Stimulated activated naive CD8-positive, alpha-beta T cell treated with anti-CD3 and anti-CD28 coated beads, Interleukin-15, Interleukin-2, amounts not matched to agents 100 U/mL and 50 U/mL, for 24 hours (primary cell): ENCODE data around the gene E4F1.
"Not testable (repeated sequence)": the region's sequence is repeated elsewhere in the genome, so short reads cannot be mapped to it uniquely, and the experiment has no call there.

ENCODE experiments used
- ATAC-seq: fragments of 150-1000 bp; cut with Tn5 transposase; one replicate; pipeline ENCODE4 v1.10.0; 2021
- DNase-seq: peaks from one replicate; pipeline ENCODE4 v3.0.0; 2021

E4F1 gene

DNA sequence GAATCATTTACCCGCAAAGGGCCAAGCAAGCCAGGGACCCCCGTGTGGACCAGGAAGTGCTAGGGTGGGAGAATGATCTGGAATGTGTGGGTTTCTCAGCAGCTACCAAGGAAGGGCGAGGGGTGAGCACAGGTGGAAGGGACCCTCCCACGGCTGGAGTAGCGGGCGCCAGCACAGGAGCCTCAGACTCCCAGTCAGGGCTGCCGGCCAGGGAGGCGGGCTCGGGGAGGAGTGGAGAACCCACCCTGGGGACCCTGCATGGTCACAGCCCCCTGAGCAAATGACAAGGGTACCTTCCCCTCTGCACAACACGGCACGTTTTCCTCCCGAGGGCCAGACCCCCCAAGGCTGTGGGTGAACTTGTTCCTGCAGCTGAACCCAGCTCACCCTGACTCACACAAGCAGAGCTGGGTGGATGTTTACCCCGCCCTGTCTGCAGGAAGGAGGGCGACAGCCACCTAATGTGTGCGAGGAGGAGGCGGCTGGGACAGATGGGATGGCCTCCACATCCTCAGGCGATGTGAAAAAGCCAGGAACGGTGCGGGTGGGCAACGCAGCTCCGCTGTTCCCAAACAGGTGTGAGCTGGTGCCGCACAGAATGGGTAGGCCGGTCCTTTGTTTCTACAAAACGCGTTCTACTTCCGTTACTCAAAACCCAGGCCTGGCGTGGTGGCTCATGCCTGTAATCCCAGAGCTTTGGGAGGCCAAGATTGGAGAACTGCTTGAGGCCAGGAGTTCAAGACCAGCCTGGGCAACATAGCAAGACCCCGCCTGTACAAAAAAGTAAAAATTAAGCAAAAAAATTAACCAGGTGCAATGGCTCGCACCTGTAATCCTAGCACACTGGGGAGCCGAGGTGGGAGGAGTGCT lies 21.8 kb downstream of the E4F1 start:
- no peak for ATAC-seq
- DNase-seq: no peak

- no peak for DNase-seq
- ATAC-seq: no peak
Observed at GRCh38 chr16:2246301-2246885, 23.0 kb downstream of the E4F1 start.

GRCh38 chr16:2250652-2251295 lies 27.4 kb downstream of the E4F1 start:
- ATAC-seq: peak; percentile 1
- peak; percentile 48 for DNase-seq

DNA sequence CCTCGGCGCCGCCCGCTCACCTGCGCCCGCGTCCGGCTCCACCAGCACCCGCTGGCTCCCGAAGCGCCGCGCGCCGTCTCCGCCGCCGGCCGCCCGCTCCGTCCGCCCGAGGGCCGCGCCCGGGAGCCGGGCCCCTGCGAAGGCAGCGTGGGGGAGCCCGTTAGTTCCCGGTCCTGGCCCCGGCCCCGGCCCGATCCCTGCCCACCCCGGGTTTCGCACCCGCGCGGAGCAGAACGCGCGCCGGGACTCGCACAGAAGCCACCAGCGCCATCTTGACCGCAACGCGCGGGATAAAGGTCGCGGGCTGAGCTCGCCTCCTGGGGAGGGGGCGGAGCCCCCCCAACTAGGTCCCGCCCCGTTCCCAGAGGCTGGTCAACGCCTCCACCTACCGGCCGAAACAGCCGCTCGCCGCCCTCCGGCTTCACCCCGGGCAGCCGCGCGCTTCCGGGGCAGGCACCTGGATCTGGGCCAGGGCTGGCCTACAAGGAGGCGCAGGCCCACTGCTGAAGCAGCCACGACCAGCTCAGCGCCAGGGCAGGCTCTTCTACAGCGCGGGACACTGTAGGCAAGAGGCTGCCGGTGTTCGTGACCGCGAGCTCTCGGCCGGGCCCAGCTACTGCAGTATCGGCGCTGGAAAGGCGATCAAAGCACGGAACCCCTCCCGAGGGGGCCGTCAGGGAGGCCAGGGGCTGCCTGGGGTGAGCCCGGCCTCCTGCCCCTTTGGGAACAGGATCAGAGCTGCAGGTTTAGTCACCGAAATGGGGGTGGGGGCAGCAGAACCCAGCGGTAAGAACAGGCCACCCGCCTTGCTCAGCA lies 28.1 kb downstream of the E4F1 start, which contains the start of gene ECI1:
Gene ECI1 (minus strand): TSS at position 292 of the 816 bp plus-strand sequence. CDS start 21 bp downstream, at position 271.
- ATAC-seq: peak; percentile 90
- peak; percentile 92 for DNase-seq

DNA sequence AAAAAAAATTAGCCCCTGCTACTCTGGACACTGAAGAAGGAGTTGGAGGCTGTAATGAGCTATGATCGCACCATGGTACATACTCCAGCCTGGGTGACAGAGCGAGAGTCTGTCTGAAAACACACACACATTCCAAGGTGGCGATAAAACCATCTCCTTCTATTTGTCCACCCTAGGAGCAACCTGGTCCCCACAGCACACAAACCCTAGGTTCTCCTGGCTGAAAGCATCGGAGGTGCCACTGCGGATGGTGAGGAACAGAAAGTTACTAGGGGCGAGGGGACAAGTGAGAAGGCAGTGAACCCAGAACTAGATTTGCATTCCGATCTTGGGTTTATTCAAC lies 29.4 kb downstream of the E4F1 start:
- no peak for ATAC-seq
- no peak for DNase-seq

GRCh38 chr16:2253293-2253692 lies 29.9 kb downstream of the E4F1 start:
- no peak for DNase-seq
- no peak for ATAC-seq

DNA sequence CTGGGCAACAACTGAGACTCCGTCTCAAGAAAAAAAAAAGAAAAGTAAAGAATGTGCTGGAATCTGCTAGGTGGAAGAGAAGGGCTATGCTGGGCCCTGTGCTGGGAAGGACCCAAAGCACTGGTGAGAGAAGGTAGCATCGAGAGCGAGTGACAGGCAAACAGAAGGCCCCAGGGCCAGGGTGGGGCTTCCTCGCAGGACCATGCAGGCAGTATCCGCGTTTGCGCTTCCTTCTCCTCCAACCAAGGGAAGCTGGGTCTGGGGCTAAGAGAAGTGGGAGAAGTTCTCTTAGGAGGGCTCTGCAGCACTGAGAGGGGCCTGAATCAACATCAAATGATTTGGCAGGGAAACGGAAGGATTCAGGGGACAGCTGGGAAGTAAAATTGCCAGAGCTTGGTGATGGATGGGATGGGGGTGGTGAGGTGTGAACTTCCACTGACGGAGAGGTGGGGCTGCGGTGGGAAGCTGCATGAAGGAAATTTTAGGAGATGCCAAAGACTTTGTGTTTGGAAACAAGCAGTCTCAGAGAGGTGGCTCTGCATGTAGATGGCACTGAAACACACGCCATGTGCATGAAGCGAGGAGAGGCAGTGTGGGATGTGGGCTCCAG lies 33.2 kb downstream of the E4F1 start:
- no peak for ATAC-seq
- no peak for DNase-seq

- ATAC-seq: no peak
Observed at GRCh38 chr16:2257726-2258125, 34.3 kb downstream of the E4F1 start.

DNA sequence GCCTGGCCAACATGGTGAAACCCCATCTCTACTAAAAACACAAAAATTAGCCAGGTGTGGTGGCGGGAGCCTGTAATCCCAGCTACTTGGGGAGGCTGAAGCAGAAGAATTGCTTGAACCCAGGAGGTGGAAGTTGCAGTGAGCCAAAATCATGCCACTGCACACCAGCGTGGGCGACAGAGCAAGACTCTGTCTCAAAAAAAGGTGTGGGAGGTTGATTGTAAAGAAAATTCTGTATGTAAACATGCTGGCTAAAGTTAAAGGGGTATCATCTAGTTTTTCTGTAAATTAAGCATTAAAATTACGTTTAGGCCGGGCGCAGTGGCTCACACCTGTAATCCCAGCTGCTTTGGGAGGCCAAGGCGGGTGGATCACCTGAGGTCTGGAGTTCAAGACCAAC lies 35.1 kb downstream of the E4F1 start:
- ATAC-seq, DNase-seq: not testable (repeated sequence)

More at GRCh38 chr16:2257726-2258125, 34.3 kb downstream of the E4F1 start:
- DNase-seq: no peak

- ATAC-seq: no peak
Observed at GRCh38 chr16:2260250-2260649, 36.9 kb downstream of the E4F1 start.

GRCh38 chr16:2263026-2263425 lies 39.6 kb downstream of the E4F1 start:
- DNase-seq, ATAC-seq: not testable (repeated sequence)

More at GRCh38 chr16:2260250-2260649, 36.9 kb downstream of the E4F1 start:
- no peak for DNase-seq

DNA sequence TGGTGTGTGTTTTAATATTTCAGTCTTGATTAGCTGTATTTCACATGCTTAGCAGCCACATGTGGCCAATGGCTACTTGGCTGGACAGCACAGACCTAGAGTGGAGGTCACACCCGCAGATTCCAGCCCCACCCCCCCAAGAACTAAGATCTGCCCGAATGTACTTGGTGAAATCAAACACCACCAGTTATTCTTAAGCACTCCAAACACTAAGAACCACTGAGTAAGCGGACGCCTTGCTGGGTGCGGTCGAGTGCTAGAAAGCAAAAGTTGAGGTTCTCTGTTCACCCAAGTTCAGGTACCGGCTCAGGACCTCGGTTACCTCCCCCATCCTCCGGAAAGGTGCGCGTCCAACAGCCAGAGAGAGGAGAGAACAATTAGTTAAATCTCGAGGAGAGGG lies 43.5 kb downstream of the E4F1 start:
- ATAC-seq, DNase-seq: not testable (repeated sequence)

DNA sequence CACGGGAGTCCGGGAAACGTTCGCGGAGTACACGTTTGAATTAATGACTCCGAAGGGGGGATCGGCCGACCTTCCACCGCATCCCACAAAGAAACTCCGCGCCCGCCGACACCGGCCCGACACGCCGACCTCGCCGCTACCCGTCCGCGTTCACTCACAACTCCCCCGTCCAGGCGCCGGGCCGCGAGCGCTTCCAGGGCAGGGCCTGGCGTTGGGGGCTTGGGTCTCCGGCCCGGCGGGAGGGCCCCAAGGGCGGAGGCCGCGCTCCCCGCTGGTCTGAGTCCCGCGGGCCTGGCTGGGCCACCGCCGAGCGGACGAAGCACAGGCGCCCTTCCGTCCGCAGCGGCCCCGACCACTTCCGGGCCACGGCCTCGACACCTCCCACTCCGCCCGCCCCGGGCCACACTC lies 44.1 kb downstream of the E4F1 start:
- DNase-seq: not testable (repeated sequence)

GRCh38 chr16:2267913-2268666 lies 44.7 kb downstream of the E4F1 start, which contains the start of gene RNPS1:
Gene RNPS1 (minus strand): TSS chr16:2268126. CDS start chr16:2264643, 3,483 bp downstream.
- peak; percentile 98 for DNase-seq
- peak; percentile 93 for ATAC-seq

More for the DNA sequence above, 44.1 kb downstream of the E4F1 start:
- ATAC-seq: peak; percentile 66

- DNase-seq (no peak), ATAC-seq (no peak)
Observed at GRCh38 chr16:2270070-2270462, 46.7 kb downstream of the E4F1 start.

DNA sequence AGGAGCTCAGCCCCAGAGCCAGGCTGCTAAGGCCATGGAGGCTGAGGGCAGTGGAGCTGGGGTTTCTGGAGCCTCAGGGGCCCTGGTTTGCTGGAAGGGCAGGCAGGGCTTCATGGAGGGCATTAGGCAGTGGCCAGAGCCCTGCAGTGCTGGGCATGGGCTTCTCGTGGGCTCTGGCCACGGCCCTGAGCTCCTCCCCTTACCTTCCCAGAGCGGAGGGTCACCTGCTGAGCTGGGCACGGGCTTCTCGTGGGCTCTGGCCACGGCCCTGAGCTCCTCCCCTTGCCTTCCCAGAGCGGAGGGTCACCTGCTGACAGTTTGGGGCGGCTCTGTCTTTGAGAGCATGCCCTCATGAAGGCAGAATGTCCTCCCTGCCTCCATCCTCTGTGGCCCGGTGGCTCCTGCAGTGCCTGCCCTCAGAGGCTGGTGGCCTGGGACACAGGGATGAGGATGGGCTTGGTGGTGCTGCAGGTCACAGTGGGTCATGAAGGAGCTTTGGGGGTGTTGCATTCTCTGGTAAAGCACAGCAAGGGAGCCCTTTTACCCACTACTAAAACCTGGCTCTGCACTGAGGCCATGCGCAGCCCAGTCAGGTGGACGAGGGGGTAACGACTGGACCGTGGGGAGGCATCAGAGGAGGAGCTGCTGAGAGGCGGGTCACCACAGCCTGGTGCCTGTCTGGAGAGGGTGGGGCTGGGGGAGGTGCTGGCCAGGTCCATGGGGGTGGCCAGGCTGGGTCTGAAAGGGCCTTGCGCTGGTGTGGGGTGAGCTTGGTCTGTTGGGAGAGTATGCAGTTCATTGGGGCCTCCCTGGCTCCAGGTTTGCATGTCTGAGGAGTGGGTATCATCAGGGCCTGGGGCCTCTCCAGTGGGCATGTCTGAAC lies 47.4 kb downstream of the E4F1 start:
- DNase-seq (no peak), ATAC-seq (no peak)

GRCh38 chr16:2271848-2272461 lies 48.6 kb downstream of the E4F1 start:
- ATAC-seq: no peak
- DNase-seq: no peak

GRCh38 chr16:2273484-2273883 lies 50.1 kb downstream of the E4F1 start:
- no peak for DNase-seq

GRCh38 chr16:2273931-2274330 lies 50.5 kb downstream of the E4F1 start:
- no peak for DNase-seq
- no peak for ATAC-seq

More at GRCh38 chr16:2273484-2273883, 50.1 kb downstream of the E4F1 start:
- no peak for ATAC-seq
